HG03060 (cell line): ENCODE data around the gene DPM1.
A peak's percentile ranks its signal among the peaks of the same experiment; 100 is the strongest.

Experiments
- ATAC-seq: cut with Tn5 transposase; IDR thresholded peaks from one replicate; pipeline ENCODE4 v1.9.1; 2021; ENCODE audit warnings: low read depth, moderate number of reproducible peaks; ENCODE audit not compliant: unreplicated experiment

DPM1 gene

DNA sequence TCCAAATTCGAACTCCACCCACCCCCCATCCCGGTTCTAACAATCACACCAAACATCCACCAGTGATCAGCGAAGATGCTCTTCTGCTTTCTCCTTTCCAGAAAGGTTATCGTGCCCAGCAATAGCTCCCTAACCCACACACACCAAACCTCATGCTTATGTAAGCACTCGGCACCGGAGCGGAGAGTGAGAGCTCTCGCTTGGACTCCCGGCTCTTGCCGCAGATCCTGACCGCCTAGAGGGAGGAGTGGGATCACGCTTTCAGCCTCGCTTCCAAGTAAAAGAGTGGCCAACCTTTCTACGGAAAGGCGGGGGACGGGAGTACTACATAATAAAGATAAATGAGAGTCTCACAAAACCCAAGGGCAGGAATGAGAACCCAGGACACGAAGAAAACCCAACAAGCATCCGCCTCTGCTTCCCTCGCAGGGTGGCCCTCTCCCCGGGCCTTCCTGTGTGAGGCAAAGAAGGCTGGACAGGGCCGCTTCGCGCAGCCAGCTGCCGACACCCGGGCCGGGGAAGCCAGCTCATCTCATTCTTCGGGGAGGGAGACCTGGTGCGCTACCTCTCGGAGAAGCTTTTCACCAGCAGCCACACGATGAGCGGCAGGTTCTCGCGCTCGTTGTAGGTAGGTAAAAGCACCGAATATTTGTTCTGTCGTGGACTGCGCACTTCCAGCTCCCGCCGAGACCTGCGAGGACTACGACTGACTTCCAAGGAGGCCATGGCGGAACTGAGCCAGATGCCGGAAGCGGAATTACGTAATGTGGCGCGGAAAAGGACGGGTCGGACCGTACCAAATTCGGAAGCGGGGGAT lies at the start of gene DPM1:
DPM1 (minus strand) TSS at position 735 of the 817 bp plus-strand sequence; CDS start at position 726, 9 bp downstream.
- peak; percentile 49 for ATAC-seq

GRCh38 chr20:51005214-51005613 lies 46.9 kb upstream of the DPM1 start:
- no peak for ATAC-seq

GRCh38 chr20:51004781-51005180 lies 46.4 kb upstream of the DPM1 start:
- no peak for ATAC-seq

GRCh38 chr20:51004305-51004727 lies 46.0 kb upstream of the DPM1 start:
- no peak for ATAC-seq

DNA sequence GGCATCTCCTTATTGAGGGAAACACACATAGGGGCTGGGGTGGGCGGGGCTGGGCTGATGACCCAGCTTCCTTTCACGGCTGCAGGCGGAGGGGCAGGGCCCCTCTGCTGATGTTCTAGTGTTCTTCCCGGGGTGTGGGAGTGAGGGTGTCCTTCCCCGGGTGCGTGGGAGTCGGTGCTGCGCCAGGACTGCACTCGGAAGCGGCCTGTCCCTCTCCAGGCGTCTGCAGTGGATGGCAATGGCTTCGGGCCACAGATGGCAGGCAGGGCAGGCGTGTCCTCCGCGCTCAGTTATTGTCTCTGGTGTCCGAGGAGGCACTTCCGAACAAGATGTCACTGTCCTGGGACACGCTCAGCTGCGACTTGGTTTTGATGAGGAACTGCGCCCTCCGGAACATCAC lies 45.4 kb upstream of the DPM1 start:
- ATAC-seq: no peak

GRCh38 chr20:51002633-51003032 lies 44.3 kb upstream of the DPM1 start:
- ATAC-seq: no peak

DNA sequence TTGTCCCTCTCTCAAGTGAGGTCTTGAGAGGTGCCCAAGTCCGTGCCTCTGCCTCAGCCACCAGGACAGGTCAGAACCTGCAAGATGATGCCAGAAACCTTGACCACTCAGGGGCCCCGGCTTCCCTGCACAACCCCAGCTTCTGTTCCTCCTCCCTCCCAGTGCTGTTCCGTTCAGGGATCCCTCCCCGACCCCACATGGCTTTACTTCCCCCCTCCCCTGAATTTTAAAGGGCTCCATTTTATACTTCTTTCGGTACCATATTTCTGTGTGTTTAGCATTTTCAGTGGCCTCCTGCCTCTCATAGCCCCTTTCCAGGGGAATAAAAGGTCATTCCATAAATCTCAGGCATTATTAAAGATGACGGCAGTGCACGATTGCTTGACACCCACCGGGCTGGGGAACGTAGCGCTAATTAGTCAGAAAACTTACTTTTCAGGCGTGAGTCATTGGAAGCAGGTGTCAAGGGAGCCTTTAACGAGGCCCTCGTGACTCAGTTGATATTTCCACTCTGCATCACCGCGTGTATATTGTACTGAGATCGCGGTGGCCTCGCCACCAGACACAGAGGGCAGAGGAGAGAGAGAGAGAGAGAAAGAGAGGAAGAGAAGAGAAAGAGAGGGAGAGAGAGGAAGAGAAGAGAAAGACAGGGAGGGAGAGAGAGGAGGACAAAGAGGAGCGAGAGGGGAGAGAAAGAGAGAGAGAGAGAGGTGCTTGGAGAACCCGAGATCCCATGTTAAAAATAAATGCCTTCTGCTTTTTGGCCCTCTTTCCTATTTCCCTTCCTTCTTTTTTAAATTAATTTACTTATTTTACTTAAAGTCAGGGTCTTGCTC lies 43.3 kb upstream of the DPM1 start:
- no peak for ATAC-seq

DNA sequence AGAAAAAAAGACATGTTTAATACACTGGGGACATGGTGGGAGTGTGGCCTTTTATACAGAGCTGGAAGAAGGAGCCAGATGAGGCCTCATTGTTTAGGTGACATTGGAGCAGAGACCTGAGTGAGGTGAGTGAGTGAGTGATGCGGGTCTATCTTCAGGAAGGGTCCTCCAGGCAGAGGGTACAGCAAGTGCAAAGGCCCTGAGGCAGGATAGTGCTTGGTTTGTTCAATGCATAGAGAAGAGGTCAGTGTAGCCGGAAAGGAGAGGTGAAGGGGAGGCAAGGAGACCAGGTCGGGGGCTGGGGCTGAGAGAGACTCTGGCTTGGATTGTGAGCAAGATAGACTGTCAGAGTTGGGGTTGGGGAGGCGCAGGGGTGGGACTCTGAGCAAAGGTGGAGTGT lies 41.0 kb upstream of the DPM1 start:
- no peak for ATAC-seq

DNA sequence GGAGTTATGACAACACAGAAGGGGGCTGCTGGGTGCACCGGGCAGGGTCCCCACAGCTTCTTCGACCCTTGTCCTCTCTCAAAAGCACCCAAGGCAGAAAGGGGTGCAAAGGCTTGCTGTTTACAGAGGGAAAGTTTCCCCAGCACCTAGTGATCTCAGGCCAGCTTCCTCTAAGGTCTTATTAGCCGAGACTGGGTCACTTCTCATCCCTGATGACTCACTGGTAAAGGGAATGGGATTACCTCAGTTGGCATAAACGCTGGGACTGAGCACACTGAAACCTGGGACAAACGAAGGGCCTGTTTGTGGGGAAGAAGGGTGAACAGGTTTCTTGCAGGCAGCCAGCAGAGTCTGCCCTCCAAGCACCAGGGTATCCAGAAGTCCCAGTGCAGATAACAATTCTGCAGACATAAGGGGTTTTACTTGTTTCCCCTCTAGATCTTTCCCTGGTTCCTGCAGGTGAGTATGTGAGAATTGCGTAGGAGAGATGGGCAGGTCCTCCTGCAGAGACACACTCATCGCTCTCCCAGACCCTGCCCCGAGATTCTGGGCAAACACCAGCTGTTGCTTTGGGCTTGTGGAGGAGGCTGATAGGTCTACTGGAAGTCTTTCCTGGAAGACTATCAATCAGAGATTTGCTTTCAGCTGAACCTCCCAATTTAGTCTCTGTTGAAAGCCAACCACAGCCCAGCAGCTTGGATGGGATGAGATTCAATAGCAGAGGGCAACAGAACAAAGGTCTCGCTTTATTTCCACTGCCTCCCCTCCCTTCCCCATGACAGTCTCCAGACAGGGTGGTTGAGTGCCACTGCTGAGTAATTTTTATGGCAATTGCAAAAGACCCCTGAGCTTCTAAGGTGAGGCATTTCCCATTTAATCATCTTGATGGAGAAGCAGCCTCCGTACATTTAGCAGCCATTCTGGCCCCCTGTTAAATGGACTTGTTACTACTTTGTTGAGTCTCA lies 38.9 kb upstream of the DPM1 start:
- ATAC-seq: no peak

DNA sequence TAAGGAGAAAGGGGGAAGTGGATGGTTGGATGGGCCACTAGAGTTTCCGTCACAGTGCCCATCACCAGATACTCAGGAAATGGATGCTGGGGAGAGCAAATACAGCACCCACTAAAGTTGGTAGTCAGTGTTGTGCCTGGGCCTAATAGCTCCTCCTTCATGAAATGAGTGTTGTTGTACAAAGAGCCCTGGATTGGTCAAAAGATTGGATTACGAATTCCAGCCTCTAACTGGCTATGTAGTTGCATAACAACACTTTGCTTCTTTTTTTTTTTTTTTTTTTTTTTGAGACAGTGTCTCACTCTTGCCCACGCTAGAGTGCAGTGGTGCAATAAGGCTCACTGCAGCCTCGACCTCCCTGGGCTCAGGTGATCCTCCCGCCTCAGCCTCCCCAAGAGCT lies 37.2 kb upstream of the DPM1 start:
- ATAC-seq: no peak

GRCh38 chr20:50993876-50994275 lies 35.5 kb upstream of the DPM1 start:
- ATAC-seq: no peak

- no peak for ATAC-seq
These were observed 34.6 kb upstream of the DPM1 start for GRCh38 chr20:50992733-50993457.

DNA sequence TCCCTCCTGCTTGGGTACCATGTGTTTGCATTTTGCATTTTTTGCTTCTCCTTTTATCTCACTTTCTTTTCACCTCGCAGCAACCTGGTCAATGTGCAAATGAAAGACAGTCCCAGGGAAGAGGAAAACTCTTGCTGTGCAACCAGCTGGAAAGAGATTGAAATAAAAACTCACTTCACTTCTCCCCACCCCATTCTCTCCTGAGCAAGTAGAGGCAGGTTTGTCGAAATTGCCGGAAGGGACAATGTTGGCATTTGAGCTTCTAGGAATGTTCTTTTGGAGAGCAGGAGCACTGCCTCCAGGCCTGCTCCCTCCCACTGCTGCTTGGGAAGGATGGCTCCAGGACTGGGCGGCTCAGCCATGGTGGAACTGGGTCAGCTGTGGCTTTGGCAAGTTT lies 34.0 kb upstream of the DPM1 start:
- ATAC-seq: no peak

- ATAC-seq: no peak
These were observed 32.7 kb upstream of the DPM1 start for GRCh38 chr20:50991076-50991475.

DNA sequence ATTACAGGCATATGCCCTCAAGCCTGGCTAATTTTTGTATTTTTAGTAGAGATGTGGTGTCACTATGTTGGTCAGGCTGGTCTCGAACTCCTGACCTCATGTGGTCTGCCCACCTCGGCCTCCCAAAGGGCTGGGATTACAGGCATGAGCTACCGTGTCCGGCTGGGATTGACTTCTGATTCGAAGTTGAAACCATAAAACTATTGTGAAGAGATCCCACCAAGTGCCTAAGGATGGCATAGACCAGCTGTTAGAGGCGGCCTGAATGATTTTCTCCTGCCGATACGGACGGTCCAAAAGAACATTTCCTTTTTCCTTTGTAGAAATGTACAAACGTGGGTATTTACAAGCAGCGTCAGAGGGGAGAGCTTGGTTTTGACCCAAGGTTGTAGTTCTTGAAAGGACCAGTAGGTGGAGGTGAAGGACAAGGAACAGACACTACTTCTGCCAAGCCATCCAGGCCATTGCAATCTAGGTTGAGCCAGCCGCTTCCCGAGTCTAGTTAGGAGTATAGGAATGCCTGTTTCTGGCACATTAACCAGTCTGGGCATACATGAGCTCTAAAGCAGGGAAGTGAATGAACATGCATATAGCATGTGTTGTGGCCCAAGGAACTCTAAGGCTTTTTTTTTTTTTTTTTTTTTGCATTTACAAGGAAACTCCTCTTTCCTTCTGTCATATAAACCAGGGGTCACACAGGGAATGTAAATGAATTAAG lies 29.3 kb upstream of the DPM1 start:
- ATAC-seq: no peak

GRCh38 chr20:50983321-50983720 lies 25.0 kb upstream of the DPM1 start:
- no peak for ATAC-seq

DNA sequence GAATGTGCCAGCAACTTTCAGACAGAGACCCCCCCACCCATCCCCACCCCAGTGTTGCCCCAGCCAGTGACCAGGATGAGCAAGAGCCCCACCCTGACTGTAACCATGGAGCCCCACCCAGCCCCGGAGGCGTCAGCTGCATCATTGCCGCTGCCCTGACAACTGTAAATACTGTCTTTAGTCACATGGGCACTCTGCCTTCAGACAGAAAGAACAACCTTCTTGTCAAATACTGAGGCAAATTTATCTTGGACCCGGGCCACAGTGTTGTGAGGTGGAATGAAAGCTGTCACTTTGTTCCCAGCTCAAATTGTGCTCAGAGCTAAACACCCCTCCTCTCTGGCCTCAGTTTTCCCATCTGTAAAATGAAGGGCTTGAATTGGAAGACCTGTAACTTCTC lies 24.0 kb upstream of the DPM1 start:
- no peak for ATAC-seq

- no peak for ATAC-seq
These were observed 23.3 kb upstream of the DPM1 start for GRCh38 chr20:50981714-50982048.
